GM23338 (cell line): ENCODE measurements around the gene PSMD13. TPM values are rescaled to one million over a fixed set of nuclear protein-coding genes. Genes with fewer than 3 reads are reported as not detected.

ENCODE experiments used
- ATAC-seq: fragments of 200-7000 bp; cut with Tn5 transposase; 3 replicates; pipeline ENCODE4 v1.9.1; 2020
- DNase-seq: peaks from one replicate; pipeline ENCODE4 v3.0.0-alpha.2; 2015; ENCODE audit warnings: low spot score
- H2AFZ ChIP-seq: fragments of 200-600 bp; sonication (generic); 2 replicates; pipeline ENCODE4 v1.8.0; 2016; ENCODE audit warnings: antibody characterized with exemption, mild to moderate bottlenecking, moderate library complexity
- H3F3A ChIP-seq: fragments of 200-600 bp; sonication (generic); replicated peaks from 2 replicates; pipeline ENCODE4 v1.8.0; 2017; ENCODE audit warnings: antibody characterized with exemption, mixed run types, low read depth
- H3K27ac ChIP-seq: fragments of 200-600 bp; sonication (generic); 2 replicates; pipeline ENCODE4 v1.6.1; 2016; ENCODE audit warnings: low read depth
- H3K27me3 ChIP-seq: fragments of 200-600 bp; sonication (generic); 2 replicates; pipeline ENCODE4 v1.8.0; 2016; ENCODE audit warnings: mild to moderate bottlenecking, mixed run types, moderate library complexity; ENCODE audit not compliant: insufficient read depth
- H3K36me3 ChIP-seq: fragments of 200-600 bp; sonication (generic); 2 replicates; pipeline ENCODE4 v1.8.0; 2016; ENCODE audit warnings: mild to moderate bottlenecking; ENCODE audit not compliant: insufficient read depth
- H3K4me1 ChIP-seq: fragments of 200-600 bp; sonication (generic); 2 replicates; pipeline ENCODE4 v1.8.0; 2016; ENCODE audit warnings: mild to moderate bottlenecking, moderate library complexity; ENCODE audit not compliant: insufficient read depth
- H3K4me2 ChIP-seq: fragments of 200-600 bp; sonication (generic); 2 replicates; pipeline ENCODE4 v1.7.1; 2017; ENCODE audit warnings: mixed run types
- H3K4me3 ChIP-seq: fragments of 200-600 bp; sonication (generic); 2 replicates; pipeline ENCODE4 v1.6.1; 2016; ENCODE audit warnings: mixed run types
- H3K79me2 ChIP-seq: fragments of 200-600 bp; sonication (generic); replicated peaks from 2 replicates; pipeline ENCODE4 v1.8.0; 2017; ENCODE audit warnings: mild to moderate bottlenecking; ENCODE audit not compliant: insufficient read depth
- H3K9me2 ChIP-seq: fragments of 200-600 bp; sonication (generic); 2 replicates; pipeline ENCODE4 v1.8.0; 2017; ENCODE audit not compliant: insufficient read depth
- H4K20me1 ChIP-seq: fragments of 200-600 bp; sonication (generic); replicated peaks from 2 replicates; pipeline ENCODE4 v1.8.0; 2017; ENCODE audit warnings: mild to moderate bottlenecking; ENCODE audit not compliant: insufficient read depth
- H3K27ac Mint-ChIP-seq: 2 replicates; pipeline ENCODE4 v1.8.0; 2020; ENCODE audit warnings: inconsistent platforms, mild to moderate bottlenecking, moderate library complexity, mixed read lengths
- H3K27me3 Mint-ChIP-seq: 3 replicates; pipeline ENCODE4 v1.8.0; 2022; ENCODE audit warnings: low read depth, mild to moderate bottlenecking, moderate library complexity, mixed read lengths, inconsistent platforms; ENCODE audit not compliant: insufficient read depth, poor library complexity
- H3K36me3 Mint-ChIP-seq: 3 replicates; pipeline ENCODE4 v1.8.0; 2021; ENCODE audit warnings: low read depth, mild to moderate bottlenecking, inconsistent platforms, moderate library complexity, mixed read lengths
- H3K4me1 Mint-ChIP-seq: 3 replicates; pipeline ENCODE4 v1.8.0; 2020; ENCODE audit warnings: mild to moderate bottlenecking, inconsistent platforms, mixed read lengths
- H3K4me3 Mint-ChIP-seq: 3 replicates; pipeline ENCODE4 v1.8.0; 2021; ENCODE audit warnings: moderate library complexity, mild to moderate bottlenecking, inconsistent platforms, mixed read lengths
- H3K9me3 Mint-ChIP-seq: 3 replicates; pipeline ENCODE4 v1.8.0; 2020; ENCODE audit warnings: moderate library complexity, mild to moderate bottlenecking, inconsistent platforms, mixed read lengths
- EZH2 ChIP-seq: fragments of 200-600 bp; sonication (generic); IDR thresholded peaks from one replicate; pipeline ENCODE4 v1.8.0; 2017; ENCODE audit warnings: antibody characterized with exemption, mild to moderate bottlenecking, low read depth; ENCODE audit not compliant: unreplicated experiment
- JUNB ChIP-seq: IDR thresholded peaks from one replicate; pipeline ENCODE4 v1.6.1; 2016; ENCODE audit warnings: antibody characterized with exemption; ENCODE audit not compliant: unreplicated experiment
- POLR2AphosphoS5 ChIP-seq: IDR thresholded peaks from 2 replicates; pipeline ENCODE4 v1.6.1; 2016; ENCODE audit warnings: antibody characterized with exemption, low read depth
- ZNF114 ChIP-seq: fragments of 250-450 bp; sonication (Bioruptor Pico); IDR thresholded peaks from 2 replicates; pipeline ENCODE4 v1.5.0; 2020; ENCODE audit warnings: mild to moderate bottlenecking, moderate library complexity
- ZNF462 ChIP-seq: fragments of 250-450 bp; sonication (Bioruptor Pico); IDR thresholded peaks from 2 replicates; pipeline ENCODE4 v1.5.0; 2020; ENCODE audit warnings: mild to moderate bottlenecking, moderate library complexity
- polyA plus RNA-seq: library from polyadenylated mRNA; unstranded; fragments of >200 nt; fragmentation: Nextera tagmentation; extraction: Ambion mirVana; gene quantifications from 2 replicates; pipeline ENCODE4 v1.2.1, GENCODE V29; 2016
- total RNA-seq: library from RNA; depleted of rRNA; stranded (reverse); fragments of >200 nt; shearing (Covaris generic); gene quantifications from 2 replicates; pipeline ENCODE4 v1.2.3, GENCODE V29; 2014
- TF ChIP-seq, protein P1 (sequence below), 2 experiments: fragments of 200-600 bp in 1 of 2; sonication (generic) in 1 of 2; conservative IDR thresholded peaks; 2 replicates each; pipeline versions ENCODE4 v1.5.1 to v1.6.1; 2016 to 2017; ENCODE audit warnings: antibody characterized with exemption in 2 of 2, low read depth in 2 of 2, mild to moderate bottlenecking in 2 of 2, moderate library complexity in 1 of 2

Gene PSMD13
- total and polyA plus RNA-seq, 2 experiments from 2014 or later: 111 to 114 TPM

DNA sequence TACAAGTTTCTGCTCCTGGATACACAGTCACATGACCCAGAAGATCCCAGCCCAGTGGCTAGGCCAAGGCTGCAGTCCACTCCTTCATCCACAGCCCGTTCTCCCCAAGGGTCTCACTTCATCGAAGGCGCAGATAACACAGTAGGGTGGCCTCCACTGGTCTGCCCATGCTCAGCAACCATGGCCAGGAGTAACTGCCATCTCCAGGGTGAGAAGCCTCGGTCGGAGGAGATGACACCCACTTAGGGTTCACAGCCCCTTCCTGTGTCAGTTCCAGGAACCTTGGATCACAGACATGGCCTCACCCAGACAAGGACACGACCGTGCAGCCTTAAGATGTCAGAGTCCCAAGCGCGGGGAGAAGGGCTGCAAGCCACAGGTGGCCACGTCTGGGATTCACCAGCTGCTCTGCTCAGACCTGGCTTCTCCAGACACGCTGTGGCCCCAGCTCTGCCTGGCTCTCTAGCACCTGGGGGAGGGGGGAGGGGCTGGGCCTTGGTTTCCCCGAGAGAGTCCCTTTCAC, 32.1 kb upstream of the PSMD13 start:
- H3F3A ChIP-seq: peaks cover 9% of the 10 kb centered on the region
- DNase-seq (no peak), ATAC-seq (no peak)
- H3K27me3 Mint-ChIP-seq: peaks cover 17% of the 10 kb centered on the region
- no peak overlapping the region for H3K4me3 ChIP-seq
- H3K27ac Mint-ChIP-seq: no peak overlapping the region
- H3K27ac ChIP-seq: no peak overlapping the region
- TF ChIP-seq POLR2AphosphoS5 (no peak), EZH2 (no peak)
- TF ChIP-seq, protein P1, sequence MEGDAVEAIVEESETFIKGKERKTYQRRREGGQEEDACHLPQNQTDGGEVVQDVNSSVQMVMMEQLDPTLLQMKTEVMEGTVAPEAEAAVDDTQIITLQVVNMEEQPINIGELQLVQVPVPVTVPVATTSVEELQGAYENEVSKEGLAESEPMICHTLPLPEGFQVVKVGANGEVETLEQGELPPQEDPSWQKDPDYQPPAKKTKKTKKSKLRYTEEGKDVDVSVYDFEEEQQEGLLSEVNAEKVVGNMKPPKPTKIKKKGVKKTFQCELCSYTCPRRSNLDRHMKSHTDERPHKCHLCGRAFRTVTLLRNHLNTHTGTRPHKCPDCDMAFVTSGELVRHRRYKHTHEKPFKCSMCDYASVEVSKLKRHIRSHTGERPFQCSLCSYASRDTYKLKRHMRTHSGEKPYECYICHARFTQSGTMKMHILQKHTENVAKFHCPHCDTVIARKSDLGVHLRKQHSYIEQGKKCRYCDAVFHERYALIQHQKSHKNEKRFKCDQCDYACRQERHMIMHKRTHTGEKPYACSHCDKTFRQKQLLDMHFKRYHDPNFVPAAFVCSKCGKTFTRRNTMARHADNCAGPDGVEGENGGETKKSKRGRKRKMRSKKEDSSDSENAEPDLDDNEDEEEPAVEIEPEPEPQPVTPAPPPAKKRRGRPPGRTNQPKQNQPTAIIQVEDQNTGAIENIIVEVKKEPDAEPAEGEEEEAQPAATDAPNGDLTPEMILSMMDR (conservative IDR thresholded peaks at IDR 0.05; ENCODE audit: low read depth in 2 of 2): no peak
- H3K4me2 ChIP-seq: no peak overlapping the region
- H3K36me3 ChIP-seq: no peaks in the 10 kb centered on the region
- peaks cover 4% of the 10 kb centered on the region; the same call in 2 of the 3 replicates for H3K4me1 Mint-ChIP-seq
- no peaks in the 10 kb centered on the region for H3K9me2 ChIP-seq
- no peaks in the 10 kb centered on the region for H3K9me3 Mint-ChIP-seq
- H3K36me3 Mint-ChIP-seq: peaks cover 24% of the 10 kb centered on the region
- no peak overlapping the region for H3K4me3 Mint-ChIP-seq
- H2AFZ ChIP-seq: no peak overlapping the region
- H3K27me3 ChIP-seq: no peaks in the 10 kb centered on the region
- peaks cover 9% of the 10 kb centered on the region; the same call in 1 of the 2 replicates for H3K4me1 ChIP-seq
- H4K20me1 ChIP-seq: peaks cover 4% of the 10 kb centered on the region; the same call in 1 of the 2 replicates
- H3K79me2 ChIP-seq: peaks cover 20% of the 10 kb centered on the region

DNA sequence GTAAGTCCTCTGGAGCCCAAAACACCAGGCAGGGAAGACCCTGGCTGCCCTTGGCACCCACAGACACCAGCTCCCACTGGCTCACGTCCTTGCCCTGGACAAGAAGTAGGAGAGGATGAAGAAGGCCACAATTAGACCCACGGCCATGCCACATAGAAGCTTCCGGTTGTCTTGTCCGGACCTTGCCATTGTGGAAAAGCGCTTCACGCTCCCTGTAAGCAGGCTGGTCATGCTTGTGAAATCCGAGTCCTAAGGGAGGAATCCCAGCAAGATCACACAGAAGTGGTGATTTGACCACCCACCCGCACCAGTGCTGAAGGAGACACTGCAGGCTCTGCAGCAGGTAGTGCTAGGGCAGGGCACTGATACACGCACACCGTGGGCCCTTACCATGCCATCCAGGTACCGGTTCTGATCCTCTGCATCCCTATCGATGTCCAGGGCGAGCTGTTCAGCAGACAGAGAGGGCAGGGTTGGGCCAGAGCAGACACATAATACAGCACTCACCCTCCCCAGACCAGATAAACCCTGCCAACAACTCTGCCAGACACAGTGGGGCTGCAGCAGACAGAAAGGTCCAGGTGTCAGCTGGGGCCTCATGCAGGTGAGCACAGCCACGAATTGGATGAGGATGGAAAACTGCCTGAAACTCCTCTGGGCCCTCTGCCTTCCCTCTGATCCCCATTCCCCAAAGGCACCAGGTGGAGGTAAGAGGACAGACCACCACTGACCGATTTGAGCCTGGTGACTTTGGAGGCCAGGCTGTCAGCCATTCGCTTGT, 31.4 kb upstream of the PSMD13 start:
- DNase-seq: no peak
- Histone ChIP-seq H3K27me3 (no peaks in the 10 kb centered on the region), H3K27ac (no peak overlapping the region), H3K9me2 (no peaks in the 10 kb centered on the region), H3K79me2 (peaks cover 27% of the 10 kb centered on the region), H2AFZ (no peak overlapping the region), H3K4me3 (peak overlapping the region; percentile 96; the same call in 1 of the 2 replicates), H3K4me1 (peaks cover 12% of the 10 kb centered on the region; the same call in 1 of the 2 replicates), H4K20me1 (peaks cover 4% of the 10 kb centered on the region), H3K4me2 (no peak overlapping the region; the same call in 1 of the 2 replicates), H3K36me3 (no peaks in the 10 kb centered on the region), H3F3A (peaks cover 9% of the 10 kb centered on the region)
- TF ChIP-seq ZNF114 (CRISPR knock-in tag): no peak
- TF ChIP-seq JUNB: no peak
- peaks cover 8% of the 10 kb centered on the region; the same call in 2 of the 3 replicates for H3K4me1 Mint-ChIP-seq
- H3K27me3 Mint-ChIP-seq: peaks cover 14% of the 10 kb centered on the region
- H3K9me3 Mint-ChIP-seq: no peaks in the 10 kb centered on the region
- H3K36me3 Mint-ChIP-seq: peaks cover 31% of the 10 kb centered on the region
- no peak overlapping the region for H3K27ac Mint-ChIP-seq
- H3K4me3 Mint-ChIP-seq: peak overlapping the region; percentile 99
- no peak for ATAC-seq

GRCh38 chr11:206002-206384, 30.8 kb upstream of the PSMD13 start:
- ATAC-seq: no peak
- Histone ChIP-seq H3F3A (peaks cover 9% of the 10 kb centered on the region), H3K27ac (no peak overlapping the region), H3K27me3 (no peaks in the 10 kb centered on the region), H3K36me3 (no peaks in the 10 kb centered on the region), H3K79me2 (peaks cover 27% of the 10 kb centered on the region), H4K20me1 (peaks cover 4% of the 10 kb centered on the region), H3K4me1 (peaks cover 12% of the 10 kb centered on the region; the same call in 1 of the 2 replicates), H3K9me2 (no peaks in the 10 kb centered on the region), H3K4me2 (peak overlapping the region; percentile 100), H3K4me3 (peak overlapping the region; percentile 96), H2AFZ (no peak overlapping the region)
- no peak for DNase-seq
- peaks cover 37% of the 10 kb centered on the region for H3K36me3 Mint-ChIP-seq
- H3K9me3 Mint-ChIP-seq: no peaks in the 10 kb centered on the region
- H3K4me3 Mint-ChIP-seq: peak overlapping the region; percentile 99
- H3K27me3 Mint-ChIP-seq: peaks cover 14% of the 10 kb centered on the region
- no peak overlapping the region for H3K27ac Mint-ChIP-seq
- peaks cover 8% of the 10 kb centered on the region; the same call in 2 of the 3 replicates for H3K4me1 Mint-ChIP-seq
- TF ChIP-seq ZNF462 (CRISPR knock-in tag) (no peak), JUNB (no peak)
